Panc1 (cell line): ENCODE measurements around the gene KIF12.

Experiments used
- CTCF ChIP-seq: fragments of 450-650 bp; IDR thresholded peaks from 2 replicates; pipeline ENCODE4 v1.5.1; 2017; ENCODE audit warnings: mild to moderate bottlenecking
- POLR2AphosphoS5 ChIP-seq: IDR thresholded peaks from 2 replicates; pipeline ENCODE4 v1.6.1; 2012; ENCODE audit warnings: mild to moderate bottlenecking, low read depth, low read length, moderate library complexity
- REST ChIP-seq, 2 experiments: IDR thresholded peaks; 2 replicates each; pipeline ENCODE4 v1.6.1; 2011 to 2012; ENCODE audit warnings: low read depth in 2 of 2, control low read depth in 1 of 2, low read length in 1 of 2, mild to moderate bottlenecking in 1 of 2, moderate library complexity in 1 of 2; ENCODE audit not compliant: insufficient read depth in 1 of 2
- SIN3A ChIP-seq: IDR thresholded peaks from 2 replicates; pipeline ENCODE4 v1.6.1; 2012; ENCODE audit warnings: low read depth, mild to moderate bottlenecking, low read length, moderate library complexity, borderline replicate concordance; ENCODE audit not compliant: insufficient read depth

DNA sequence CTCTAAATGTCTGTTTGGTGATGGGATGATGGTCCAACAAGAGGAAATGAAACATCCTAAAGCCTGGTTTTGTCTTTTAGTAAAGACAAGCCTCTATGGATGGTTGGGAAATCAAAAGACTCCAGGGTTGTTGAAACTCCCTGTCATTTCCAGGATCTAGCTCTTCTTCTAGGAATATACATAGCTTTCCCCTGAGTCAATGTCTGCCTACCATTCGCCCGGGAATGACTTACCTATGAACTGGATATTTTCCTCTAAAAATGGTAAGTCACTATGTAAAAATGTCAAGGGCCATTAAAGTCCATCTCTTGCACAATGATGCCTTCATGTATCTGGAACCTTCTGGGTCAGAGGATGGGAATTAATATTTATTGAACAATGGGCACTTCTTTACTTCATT, 11.1 kb upstream of the KIF12 start:
- TF ChIP-seq CTCF (no peak), POLR2AphosphoS5 (no peak), SIN3A (no peak), REST (IDR thresholded peaks at IDR 0.05; ENCODE audit: insufficient read depth in 1 of 2, low read depth in 2 of 2, low read length in 1 of 2) (no peak)
